Keratinocyte (primary cell): ENCODE data around the gene PDXDC1.
"Not testable (repeated sequence)": the region's sequence is repeated elsewhere in the genome, so short reads cannot be mapped to it uniquely, and the experiment has no call there.

Source experiments
- EZH2 ChIP-seq: IDR thresholded peaks from one replicate; pipeline ENCODE4 v1.6.1; 2012; ENCODE audit warnings: inconsistent platforms, mild to moderate bottlenecking, low read length, moderate library complexity
- TF ChIP-seq, protein P1 (sequence below), 3 experiments: IDR thresholded peaks in 1 of 3; conservative IDR thresholded peaks in 1 of 3; optimal IDR thresholded peaks in 1 of 3; 2 replicates in 2 of 3; 3 replicates in 1 of 3; pipeline versions ENCODE3 to v1.5.1; 2011; ENCODE audit warnings: low read length in 3 of 3, mild to moderate bottlenecking in 3 of 3, moderate library complexity in 2 of 3, control low read depth in 1 of 3, inconsistent platforms in 1 of 3; ENCODE audit not compliant: insufficient read depth in 2 of 3; ENCODE audit errors: extremely low read depth in 1 of 3

DNA sequence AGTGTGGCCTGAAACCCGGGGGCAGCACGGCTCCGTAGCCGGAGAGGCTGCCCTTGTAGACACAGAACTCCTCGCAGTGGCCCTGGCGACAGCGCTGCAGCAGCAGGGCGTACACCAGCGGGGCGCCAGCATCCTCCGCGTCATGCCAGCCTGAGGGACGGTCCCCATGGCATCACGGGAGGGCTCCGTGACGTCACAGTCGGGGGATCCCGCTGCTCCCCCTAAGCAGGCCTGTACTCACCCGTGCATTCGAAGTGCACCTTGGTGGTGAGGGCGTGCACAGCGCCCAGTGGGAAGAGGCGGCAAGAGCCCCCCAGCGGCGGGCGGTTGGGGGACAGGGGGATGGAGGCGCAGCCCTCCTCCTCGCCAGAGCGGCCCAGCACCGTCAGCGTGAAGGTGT is 158.7 kb downstream of the PDXDC1 start:
- TF ChIP-seq, protein P1, sequence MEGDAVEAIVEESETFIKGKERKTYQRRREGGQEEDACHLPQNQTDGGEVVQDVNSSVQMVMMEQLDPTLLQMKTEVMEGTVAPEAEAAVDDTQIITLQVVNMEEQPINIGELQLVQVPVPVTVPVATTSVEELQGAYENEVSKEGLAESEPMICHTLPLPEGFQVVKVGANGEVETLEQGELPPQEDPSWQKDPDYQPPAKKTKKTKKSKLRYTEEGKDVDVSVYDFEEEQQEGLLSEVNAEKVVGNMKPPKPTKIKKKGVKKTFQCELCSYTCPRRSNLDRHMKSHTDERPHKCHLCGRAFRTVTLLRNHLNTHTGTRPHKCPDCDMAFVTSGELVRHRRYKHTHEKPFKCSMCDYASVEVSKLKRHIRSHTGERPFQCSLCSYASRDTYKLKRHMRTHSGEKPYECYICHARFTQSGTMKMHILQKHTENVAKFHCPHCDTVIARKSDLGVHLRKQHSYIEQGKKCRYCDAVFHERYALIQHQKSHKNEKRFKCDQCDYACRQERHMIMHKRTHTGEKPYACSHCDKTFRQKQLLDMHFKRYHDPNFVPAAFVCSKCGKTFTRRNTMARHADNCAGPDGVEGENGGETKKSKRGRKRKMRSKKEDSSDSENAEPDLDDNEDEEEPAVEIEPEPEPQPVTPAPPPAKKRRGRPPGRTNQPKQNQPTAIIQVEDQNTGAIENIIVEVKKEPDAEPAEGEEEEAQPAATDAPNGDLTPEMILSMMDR (optimal IDR thresholded peaks at IDR 0.05 in 1 of 3, IDR thresholded peaks at IDR 0.05 in 1 of 3, conservative IDR thresholded peaks at IDR 0.05 in 1 of 3; ENCODE audit: extremely low read depth in 1 of 3, insufficient read depth in 2 of 3, low read length in 3 of 3) = not testable (repeated sequence)
- TF ChIP-seq EZH2 = not testable (repeated sequence)
